Hematopoietic multipotent progenitor cell treated with erythropoietin and hydrocortisone succinate and interleukin-3 and kit ligand, for 8 days (in vitro differentiated cells): ENCODE data around the gene SNX22.

Source experiments
- DNase-seq: peaks from one replicate; pipeline ENCODE4 v3.0.0-alpha.2; 2015

SNX22 gene

DNA sequence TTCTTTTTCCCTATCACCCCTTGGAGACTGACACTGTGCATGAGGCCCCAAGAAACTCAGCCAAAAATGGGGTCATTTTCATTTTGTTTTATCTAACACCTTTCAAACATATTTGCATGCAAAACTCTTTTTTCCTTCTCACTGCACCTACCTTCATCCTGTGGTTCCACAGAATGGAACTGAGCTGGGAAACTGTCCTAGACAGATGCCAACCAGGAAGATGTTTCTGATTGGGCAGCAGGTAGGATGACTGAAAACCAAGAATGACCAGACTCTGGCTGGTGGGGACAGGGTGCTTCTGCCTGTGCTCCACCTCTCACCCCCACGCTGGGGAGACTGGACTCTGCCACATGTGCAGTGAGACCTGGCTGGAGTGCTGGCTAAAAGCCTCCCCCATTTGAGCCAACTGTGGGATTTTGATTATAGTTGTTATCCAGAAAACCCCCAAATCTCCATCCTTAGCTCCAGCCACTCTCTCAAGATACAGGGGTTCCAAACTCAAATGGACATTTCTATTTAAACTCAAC is 6.1 kb downstream of the SNX22 start:
- DNase-seq: no peak

DNA sequence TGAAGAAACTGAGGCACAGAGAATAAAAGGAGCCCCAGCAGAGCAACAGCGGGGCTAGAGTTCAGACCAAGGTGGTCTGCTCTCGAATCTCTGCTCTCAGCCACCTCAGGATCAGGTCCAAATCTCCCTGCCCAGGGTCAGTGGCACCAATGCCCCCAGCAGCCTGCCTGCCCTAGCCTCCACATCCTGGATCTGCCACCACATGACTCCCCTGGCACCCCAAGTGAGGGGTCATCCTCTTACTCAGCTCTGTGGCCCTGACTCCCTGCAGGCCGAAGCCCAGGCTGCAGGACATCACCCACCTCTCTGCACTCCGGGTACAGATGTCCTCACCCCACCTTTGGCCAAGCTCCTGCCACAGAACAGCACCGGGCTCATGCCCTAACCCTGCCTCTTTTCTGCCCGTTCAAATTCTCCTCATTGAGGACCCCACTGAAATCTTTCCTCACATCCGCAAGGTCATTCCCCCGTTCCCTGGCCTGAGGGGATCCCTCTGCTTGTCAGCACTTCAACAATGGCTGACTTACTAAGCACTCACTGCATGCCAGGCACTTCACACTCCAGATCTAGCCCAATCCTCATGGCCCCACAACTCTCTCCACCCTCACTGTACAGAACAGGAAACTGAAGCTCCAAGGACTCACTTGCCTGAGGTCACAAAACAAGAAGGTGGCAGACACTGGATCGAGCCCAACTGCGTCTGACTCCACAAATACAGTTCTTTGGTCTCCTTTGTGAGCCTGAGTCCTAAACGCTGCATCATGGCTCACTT is 7.0 kb downstream of the SNX22 start:
- DNase-seq: no peak

DNA sequence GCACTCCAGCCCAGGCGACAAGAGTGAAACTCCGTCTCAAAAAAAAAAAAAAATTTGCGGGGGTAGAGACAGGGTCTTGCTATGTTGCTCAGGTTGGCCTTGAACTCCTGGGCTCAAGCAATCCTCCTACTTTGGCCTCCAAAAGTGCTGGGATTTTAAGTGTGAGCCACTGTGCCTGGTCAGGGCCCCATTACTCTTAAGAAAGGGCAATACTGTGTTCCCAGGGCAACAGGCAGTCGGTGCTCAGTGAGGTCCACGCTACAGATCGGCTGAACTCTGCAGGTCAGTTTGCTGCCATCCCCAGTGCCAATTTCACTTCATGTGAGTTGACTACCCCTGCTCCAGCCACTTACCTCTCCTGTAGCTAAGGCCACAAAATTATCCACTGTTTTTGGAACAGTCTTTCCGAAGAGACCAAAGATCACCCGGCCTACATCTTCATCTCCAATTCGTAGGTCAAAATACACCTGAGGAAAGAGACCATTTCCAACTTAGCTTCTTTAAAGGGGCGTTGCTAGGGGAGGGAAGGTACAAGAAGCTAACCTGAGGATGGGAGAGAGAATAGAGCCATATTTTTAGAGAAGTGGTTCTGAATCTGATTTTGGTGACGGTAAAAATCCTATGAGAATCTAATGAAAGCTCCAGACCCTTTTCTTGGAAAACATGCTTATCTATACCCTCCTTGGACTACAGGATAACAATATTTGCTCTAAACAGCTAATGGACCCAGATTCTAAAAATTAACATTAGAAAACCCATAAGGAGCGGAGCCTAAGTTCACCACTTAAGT is 10.4 kb downstream of the SNX22 start:
- peak; percentile 28 for DNase-seq

DNA sequence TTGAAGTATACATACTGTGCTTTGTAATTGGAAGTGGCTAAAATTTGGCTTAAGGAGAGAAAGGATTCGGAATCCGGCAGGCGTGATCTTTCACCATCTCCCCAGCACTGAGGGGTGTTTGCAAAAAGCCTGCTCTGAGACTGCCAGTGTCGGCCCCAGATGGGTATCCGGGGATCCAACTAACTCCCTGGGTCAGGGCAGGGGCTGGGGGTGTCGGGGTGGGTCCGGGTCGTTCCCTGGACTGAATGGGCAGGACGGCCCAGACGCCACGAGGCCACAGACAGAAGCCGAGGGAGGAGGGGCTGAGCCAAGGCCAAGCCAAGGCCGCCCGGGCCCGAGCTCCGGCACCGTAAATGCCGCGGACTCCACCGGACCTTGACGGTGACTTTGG is 10.9 kb downstream of the SNX22 start:
- no peak for DNase-seq

DNA sequence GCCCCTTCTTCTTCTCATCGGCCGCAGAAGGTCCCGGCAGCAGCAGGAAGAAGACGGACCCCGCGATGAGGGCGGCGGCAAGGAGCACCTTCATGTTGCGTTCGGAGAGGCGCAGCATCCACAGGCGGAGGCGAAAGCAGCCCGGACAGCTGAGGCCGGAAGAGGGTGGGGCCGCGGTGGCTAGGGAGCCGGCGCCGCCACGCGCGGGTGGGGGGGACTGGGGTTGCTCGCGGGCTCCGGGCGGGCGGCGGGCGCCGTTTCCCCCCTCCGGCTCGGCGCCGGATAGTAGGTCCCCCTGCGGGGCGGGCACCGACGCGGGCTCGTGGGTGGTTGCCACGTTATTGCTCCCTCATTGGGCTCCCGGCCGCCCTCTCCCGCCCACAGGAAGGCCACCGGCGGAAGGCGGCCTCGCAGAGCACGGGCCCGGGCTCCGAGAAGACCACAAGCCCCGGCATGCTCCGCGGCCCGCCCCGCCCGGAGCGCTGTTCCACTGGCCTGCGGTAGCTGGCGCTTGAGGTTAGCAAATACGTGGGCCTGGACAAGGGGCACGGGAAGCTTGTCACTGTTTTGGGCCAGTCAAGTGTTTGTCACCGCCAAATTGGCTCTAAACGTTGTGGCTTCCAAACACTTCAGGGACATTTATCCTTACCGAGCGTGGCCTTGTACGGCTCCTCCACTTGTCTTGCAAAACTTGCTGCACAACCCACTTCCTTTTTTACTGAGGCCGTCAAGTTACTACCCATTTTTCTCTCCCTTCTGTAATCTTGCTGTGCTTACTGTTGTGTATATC is 11.5 kb downstream of the SNX22 start, which contains the start of gene PPIB:
Gene PPIB, minus strand, starts transcription at position 154 of the 790 bp plus-strand sequence. Its CDS starts 36 bp downstream, at position 118.
- peak; percentile 96 for DNase-seq

DNA sequence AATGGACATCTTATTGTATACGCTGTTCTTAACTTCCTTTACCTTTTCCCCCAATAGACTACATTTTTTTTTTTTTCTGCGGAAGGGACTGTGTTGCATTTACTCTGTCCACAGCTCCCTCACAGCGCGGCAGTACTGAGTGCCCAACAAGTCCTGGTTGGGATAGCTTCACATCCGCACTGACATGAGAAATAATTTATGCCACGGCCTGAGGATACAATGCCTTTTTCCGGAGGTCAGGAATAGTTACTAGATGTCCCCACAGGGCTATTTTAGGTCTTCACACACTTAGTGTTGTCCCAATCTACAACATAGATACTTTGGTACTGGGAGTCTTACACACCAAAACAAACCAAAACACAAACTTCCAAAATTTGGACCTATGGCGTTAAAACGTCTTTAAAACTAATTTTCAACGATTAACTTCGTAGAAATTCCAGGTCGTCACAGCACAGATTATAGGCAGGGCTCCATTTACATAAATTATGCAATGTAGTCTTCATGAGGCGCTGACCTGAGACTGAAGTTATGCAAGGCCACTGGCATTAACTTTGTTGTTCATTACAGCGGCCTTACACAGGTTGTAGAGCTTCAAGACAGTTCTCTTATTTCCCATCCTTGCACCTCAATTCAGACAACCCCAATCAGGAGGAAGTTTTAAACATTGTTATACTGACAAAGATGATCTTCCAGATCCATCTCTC is 12.3 kb downstream of the SNX22 start:
- DNase-seq: no peak

- no peak for DNase-seq
These were observed 12.9 kb downstream of the SNX22 start for GRCh38 chr15:64164436-64164835.

GRCh38 chr15:64166102-64166890 is 14.8 kb downstream of the SNX22 start:
- no peak for DNase-seq

DNA sequence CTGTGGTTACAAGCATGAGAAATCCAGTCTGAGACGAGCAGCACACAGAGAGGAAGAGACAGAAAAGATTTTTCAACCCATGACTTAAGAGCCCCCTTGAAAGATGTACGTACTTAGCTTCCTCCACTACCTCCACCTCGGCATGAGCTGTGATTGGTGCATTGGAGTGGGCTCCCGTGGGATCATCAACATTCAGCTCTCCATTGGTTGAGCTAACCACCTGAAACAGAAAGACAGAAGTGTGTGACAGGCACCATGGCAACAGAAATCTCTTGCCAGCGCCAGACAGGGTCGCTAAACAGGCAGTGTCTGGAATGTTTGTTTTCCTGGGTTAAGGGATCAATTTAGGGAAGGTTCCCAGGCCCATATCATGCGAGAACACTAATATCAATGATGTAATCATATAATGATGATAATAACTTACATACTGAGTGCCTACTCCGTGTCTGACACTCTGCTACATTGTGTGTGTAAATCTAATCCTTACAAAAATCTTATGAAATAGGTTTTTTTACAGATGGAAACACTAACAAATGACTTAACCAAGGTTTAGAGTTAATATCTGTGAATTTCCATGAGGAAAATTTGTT is 28.8 kb downstream of the SNX22 start:
- DNase-seq: no peak

DNA sequence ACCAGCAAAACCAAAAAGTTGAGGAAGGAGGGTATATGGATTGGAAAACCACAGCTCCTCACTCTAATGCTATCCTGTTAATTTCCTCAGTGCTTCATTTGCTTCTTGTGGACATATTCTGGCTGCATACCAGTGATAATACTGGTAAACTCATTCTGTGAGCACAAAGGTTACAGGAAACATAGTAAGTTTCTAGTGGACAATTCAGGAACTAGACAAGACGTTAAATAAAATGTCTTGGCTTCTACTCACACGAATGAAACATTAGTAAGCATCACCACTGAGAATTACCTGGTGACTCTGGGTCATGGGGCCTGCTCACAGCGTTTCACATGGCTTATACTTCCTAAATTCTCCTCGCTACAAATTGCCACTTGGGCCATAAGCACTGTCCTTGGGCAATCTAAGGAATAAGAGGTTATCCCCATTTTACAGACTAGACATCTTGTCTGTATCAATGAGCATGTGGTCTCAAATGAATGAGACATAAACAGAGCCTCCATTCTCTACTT is 31.4 kb downstream of the SNX22 start:
- DNase-seq: no peak

DNA sequence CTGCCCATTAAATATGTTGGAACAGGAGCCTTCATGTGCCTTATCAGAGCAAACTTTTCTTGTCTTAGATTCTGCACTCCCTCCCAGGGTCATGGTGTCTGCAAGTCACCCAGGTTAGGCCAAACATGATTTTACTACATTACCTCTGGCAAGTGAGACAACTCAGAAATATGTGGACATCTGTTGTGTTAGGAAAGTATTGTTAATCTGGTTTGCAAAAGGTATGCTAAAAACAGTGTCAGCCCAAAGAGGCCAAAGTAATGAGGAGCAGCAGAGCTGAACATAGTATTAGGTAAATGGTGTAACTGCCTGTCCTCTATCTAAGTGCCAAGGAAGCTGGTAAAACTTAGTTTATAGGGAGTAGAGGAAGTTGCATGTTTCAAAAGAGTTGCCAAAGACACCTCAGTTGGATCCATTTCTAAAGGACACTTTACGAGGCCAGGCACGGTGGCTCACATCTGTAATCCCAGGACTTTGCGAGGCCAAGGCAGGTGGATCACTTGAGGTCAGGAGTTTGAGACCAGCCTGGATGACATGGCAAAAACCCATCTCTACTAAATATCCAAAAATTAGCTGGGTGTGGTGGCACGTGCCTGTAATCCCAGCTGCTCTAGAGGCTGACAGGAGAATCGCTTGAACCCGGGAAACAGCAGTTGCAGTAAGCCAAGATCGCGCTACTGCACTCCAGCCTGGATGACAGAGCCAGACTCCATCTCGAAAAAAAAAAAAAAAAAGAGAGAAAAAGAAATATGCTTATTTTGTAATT is 33.8 kb downstream of the SNX22 start:
- no peak for DNase-seq

GRCh38 chr15:64187396-64188191 is 36.1 kb downstream of the SNX22 start:
- DNase-seq: no peak

GRCh38 chr15:64191971-64192830 is 40.7 kb downstream of the SNX22 start:
- DNase-seq: no peak

DNA sequence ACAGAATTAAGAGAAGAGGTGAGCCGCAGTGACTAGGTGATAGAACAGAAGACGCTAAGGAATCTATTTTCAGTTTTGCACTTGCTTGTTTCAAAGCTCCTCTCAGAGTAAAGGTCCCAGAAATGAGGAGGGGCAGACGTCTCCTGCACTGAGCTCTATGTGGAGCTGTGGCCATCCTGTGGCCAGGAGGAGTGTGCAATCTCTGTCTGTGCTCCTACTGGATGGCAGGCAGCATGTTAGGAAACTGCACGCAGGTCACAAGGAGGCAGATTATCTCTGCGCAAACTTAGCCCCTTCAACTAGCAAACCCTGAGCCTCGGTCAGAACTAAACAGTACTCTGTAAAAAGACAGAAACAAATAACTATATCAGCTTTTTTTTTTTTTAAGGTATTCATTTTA is 42.4 kb downstream of the SNX22 start:
- DNase-seq: no peak

DNA sequence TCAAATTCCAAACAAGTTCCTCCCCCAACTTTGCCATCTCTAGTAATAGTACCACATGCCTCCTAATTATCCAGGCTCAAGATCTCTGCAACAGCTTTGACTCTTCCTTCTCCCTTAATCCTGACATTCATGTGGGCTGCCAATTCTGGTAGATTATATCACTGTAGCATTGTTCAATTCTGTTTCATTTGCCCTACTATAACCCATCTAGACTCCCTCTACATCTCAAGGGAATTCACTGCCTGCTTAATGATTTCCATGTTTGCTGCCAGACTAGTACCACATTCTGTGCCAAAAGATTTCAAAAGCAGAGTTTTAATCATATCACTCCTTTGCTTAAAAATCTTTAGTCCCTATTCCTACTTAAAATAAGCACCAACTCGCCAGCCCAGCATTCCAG is 45.9 kb downstream of the SNX22 start:
- no peak for DNase-seq

- DNase-seq: peak; percentile 80
These were observed 53.7 kb downstream of the SNX22 start for GRCh38 chr15:64205202-64205601.
